LNCAP (cell line): ENCODE results near the gene SHROOM4.
A peak's percentile ranks its signal among the peaks of the same experiment; 100 is the strongest.

ENCODE experiments used
- TF ChIP-seq, protein P1 (sequence below): fragments of 450-650 bp; IDR thresholded peaks from 2 replicates; pipeline ENCODE4 v1.5.1; 2017; ENCODE audit warnings: mild to moderate bottlenecking

The SHROOM4 gene

DNA sequence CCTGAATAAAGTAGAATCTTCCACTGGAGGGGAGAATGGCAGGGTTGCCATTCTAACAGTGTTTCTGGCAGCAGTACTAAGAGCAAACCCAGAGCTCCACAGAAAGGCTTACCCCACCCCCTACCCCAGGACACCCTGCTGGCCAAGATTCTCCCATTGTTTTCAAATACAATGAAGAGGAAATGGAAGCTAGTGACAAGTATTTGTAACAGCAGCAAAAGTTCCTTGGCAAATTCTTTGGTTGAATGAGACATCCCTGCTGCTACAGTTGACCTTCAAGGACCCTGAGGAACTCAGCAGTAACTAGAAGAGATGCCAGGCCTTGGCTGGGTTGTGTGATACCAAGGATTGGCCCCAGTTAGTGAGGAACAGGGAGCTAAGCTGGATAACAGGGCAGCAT is 219.2 kb downstream of the SHROOM4 start:
- TF ChIP-seq, protein P1, sequence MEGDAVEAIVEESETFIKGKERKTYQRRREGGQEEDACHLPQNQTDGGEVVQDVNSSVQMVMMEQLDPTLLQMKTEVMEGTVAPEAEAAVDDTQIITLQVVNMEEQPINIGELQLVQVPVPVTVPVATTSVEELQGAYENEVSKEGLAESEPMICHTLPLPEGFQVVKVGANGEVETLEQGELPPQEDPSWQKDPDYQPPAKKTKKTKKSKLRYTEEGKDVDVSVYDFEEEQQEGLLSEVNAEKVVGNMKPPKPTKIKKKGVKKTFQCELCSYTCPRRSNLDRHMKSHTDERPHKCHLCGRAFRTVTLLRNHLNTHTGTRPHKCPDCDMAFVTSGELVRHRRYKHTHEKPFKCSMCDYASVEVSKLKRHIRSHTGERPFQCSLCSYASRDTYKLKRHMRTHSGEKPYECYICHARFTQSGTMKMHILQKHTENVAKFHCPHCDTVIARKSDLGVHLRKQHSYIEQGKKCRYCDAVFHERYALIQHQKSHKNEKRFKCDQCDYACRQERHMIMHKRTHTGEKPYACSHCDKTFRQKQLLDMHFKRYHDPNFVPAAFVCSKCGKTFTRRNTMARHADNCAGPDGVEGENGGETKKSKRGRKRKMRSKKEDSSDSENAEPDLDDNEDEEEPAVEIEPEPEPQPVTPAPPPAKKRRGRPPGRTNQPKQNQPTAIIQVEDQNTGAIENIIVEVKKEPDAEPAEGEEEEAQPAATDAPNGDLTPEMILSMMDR, result no peak

DNA sequence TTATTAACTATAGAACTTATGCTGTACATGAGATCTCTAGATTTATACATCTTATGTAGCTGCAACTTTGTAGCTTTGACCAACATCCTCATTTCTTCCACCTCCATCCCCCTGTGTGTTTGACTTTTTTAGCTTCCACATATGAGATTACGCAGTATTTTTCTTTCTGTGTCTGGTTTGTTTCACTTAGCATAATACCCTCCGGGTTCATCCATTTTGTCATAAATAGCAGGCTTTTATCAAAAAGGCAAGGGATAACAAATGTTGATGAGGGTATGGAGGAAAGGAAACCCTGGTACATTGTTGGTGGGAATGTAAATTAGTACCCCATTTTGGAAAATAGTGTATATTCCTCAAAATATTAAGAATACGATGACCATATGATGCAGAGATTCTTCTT is 227.0 kb downstream of the SHROOM4 start:
- TF ChIP-seq, protein P1, result no peak

DNA sequence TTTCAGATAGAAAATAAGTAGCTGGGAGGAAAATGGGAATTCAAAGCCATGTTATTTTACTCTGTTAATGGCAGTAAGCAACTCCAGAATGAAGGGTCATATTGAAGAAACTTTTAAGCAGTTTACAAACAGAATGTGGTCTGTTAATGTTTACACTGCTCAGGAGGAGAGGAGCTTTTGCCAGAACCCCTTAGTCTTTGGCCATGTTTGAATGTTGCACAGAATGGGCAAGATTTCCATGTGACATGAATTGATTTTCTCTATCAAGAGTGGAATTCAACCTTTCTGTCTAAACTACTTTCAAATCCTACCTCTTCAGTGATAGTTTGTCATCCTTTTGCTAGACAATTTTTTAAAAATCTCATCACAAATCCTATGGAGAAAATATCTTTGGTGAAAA is 227.6 kb downstream of the SHROOM4 start:
- TF ChIP-seq, protein P1, result no peak

DNA sequence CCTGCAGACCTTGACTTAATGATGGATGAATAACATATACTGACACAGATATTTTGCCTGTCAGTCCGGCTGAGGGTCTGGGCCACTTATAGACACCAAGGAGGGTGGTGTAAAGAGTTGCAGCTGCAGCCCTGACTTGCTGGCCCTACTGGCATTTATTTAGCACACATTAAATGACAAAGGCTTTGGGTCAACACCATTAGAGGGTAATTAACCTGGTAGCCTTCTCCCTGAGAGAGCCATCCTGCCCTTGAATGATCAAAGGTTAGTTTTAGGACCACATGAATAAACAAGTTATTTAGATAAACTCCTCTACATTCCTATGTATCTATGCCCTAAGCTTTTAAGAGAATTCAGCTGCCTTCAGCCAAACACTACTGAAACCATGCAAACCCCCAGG is 232.6 kb downstream of the SHROOM4 start:
- TF ChIP-seq, protein P1, result no peak

DNA sequence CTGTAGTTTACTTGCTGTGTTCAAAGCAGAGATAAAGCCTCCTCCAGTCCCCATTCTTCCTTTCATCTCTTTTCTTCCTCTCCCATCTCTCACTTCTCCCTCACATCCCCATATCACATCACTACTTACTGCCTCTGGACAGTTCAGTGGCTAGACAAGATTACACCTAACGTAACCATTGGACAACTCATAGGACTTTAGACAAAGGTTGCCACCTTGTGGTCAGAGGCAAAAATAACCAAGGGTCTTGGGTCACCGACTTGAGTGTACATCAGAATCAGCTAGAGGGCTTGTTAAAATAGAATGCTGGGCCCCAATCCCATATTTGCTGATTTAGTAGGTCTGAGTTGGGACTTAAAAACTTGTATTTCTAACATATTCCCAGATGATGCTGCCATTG is 234.0 kb downstream of the SHROOM4 start:
- TF ChIP-seq, protein P1, result peak; percentile 47

DNA sequence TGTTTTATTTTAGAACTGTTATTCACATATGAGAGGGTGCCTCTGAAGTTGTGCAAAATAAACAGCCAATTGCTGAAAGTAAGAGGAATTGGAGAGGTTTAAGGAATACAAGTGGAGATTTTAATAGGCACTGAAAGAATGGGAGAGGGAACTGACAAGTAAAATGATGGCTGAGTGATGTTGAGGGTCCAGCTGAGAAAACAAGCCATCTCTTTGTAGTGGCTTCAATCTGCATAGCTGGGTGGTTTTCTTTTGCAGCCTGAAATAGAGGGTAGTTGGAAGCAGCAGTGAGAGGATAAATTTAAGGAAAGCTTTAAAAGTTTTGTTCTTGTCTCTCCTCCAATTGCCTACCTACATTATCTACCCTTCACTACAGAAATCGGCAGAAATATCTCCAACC is 236.7 kb downstream of the SHROOM4 start:
- TF ChIP-seq, protein P1, result no peak

DNA sequence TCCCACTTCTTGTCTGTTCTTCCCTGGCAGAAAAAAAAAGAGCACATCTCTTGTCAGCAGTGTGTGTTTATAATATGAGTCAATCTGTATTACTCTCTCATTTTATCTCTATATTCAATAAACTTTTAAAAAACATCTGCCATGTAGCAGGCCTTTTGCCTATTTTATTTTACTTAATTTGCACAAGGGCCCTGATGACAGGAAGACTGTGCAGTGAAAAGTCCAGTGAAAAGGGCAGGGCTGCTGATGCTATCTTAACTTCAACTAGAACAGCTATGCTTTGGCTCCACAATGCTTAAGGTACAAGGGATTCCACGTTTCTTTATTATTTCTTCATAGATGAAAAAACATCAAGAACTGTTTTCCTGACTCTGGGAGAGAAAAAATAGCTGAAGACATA is 246.4 kb downstream of the SHROOM4 start:
- TF ChIP-seq, protein P1, result no peak

DNA sequence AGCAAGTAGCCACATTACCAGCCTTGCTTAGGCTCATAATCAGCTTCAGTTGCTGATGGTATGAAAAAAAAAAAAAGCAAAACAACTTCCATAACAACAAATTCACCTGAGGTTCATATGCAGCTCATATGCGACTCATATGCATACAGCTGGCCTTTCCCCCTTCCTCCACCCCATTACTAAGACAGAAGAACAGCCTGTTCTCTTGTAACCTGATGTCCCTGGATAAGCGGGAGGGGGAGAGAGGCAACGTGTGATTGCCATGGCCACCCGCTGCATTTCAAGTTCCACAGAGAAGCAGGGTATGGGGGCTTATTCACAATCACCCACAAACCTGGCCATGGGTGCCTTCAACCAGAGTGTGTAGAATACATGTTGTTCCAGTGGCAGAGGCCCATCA is 248.3 kb downstream of the SHROOM4 start:
- TF ChIP-seq, protein P1, result no peak
